ENCODE data around the gene FAM204A.

FAM204A gene

DNA sequence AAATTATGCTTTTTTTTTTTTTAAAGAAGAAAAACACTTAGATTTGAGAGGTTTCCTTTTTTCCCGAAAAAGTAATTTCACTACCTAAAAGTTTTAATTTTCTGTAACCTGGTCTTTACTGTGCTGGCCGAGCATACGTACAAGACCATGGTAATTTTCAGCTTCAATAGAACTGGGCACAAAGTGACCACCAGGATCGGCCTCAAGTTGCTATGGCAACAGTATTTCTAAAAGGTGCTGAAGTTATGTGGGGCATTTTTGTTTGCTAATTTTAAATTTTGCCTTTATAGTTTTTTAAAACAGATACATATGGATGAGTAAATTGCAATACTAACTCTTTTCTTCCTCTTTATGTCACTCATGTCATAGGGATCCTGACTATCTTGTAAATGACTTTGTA, 69.4 kb downstream of the FAM204A start:
- H3K4me3 ChIP-seq (ENCODE audit: low read length): no peak overlapping the region

DNA sequence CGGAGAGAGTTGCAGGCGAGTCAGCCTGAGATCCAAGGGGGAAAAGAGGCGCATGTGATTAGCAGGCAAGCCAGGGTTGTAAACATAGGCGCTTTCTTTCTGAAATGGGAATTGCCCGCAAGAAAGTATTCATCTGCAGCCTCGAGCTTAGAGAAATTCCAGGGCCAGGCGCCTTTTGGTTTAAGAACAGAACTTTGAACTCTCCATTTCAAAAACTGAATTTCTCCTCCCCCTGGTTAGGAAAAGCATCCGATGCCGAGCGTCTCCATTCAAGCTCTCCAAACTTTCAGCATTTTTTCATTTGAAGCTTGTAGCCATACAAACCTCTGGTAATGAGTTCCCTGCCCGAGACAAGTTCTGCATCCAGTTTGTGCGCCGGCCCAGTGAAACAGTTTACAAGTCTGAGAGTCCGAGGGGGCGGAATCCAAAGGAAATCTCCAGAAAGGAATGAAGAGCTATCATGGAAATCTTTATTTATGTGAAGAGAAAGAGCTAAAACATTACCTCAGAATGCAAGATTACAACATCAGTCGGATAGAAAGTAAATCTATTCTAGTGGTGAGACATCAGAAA, 69.9 kb downstream of the FAM204A start:
- Histone ChIP-seq H3K9ac (ENCODE audit: low read length) (no peak overlapping the region), H3K4me1 (ENCODE audit: control insufficient read depth, insufficient read depth, low read length) (no peaks in the 10 kb centered on the region), H3K9me3 (ENCODE audit: control insufficient read depth, low read length) (no peaks in the 10 kb centered on the region), H3K27me3 (ENCODE audit: control insufficient read depth, insufficient read depth, low read length) (no peaks in the 10 kb centered on the region), H3K4me3 (ENCODE audit: low read length) (no peak overlapping the region), H3K36me3 (ENCODE audit: control insufficient read depth, insufficient read depth, low read length) (no peaks in the 10 kb centered on the region)

More for the DNA sequence above, 69.4 kb downstream of the FAM204A start:
- Histone ChIP-seq H3K36me3 (ENCODE audit: control insufficient read depth, insufficient read depth, low read length) (no peaks in the 10 kb centered on the region), H3K9ac (ENCODE audit: low read length) (no peak overlapping the region), H3K4me1 (ENCODE audit: control insufficient read depth, insufficient read depth, low read length) (no peaks in the 10 kb centered on the region), H3K27me3 (ENCODE audit: control insufficient read depth, insufficient read depth, low read length) (no peaks in the 10 kb centered on the region), H3K9me3 (ENCODE audit: control insufficient read depth, low read length) (no peaks in the 10 kb centered on the region)

- Histone ChIP-seq H3K9me3 (ENCODE audit: control insufficient read depth, low read length) (no peaks in the 10 kb centered on the region), H3K36me3 (ENCODE audit: control insufficient read depth, insufficient read depth, low read length) (no peaks in the 10 kb centered on the region), H3K4me3 (ENCODE audit: low read length) (no peak overlapping the region), H3K27me3 (ENCODE audit: control insufficient read depth, insufficient read depth, low read length) (no peaks in the 10 kb centered on the region), H3K4me1 (ENCODE audit: control insufficient read depth, insufficient read depth, low read length) (no peaks in the 10 kb centered on the region), H3K9ac (ENCODE audit: low read length) (no peak overlapping the region)
Measured at GRCh38 chr10:118271671-118272070, 70.5 kb downstream of the FAM204A start.

GRCh38 chr10:118266098-118266748, 75.9 kb downstream of the FAM204A start:
- Histone ChIP-seq H3K9me3 (ENCODE audit: control insufficient read depth, low read length) (no peaks in the 10 kb centered on the region), H3K27me3 (ENCODE audit: control insufficient read depth, insufficient read depth, low read length) (no peaks in the 10 kb centered on the region), H3K36me3 (ENCODE audit: control insufficient read depth, insufficient read depth, low read length) (no peaks in the 10 kb centered on the region), H3K9ac (ENCODE audit: low read length) (no peak overlapping the region), H3K4me1 (ENCODE audit: control insufficient read depth, insufficient read depth, low read length) (no peaks in the 10 kb centered on the region), H3K4me3 (ENCODE audit: low read length) (no peak overlapping the region)

- Histone ChIP-seq H3K9ac (ENCODE audit: low read length) (no peak overlapping the region), H3K36me3 (ENCODE audit: control insufficient read depth, insufficient read depth, low read length) (no peaks in the 10 kb centered on the region), H3K27me3 (ENCODE audit: control insufficient read depth, insufficient read depth, low read length) (no peaks in the 10 kb centered on the region), H3K9me3 (ENCODE audit: control insufficient read depth, low read length) (no peaks in the 10 kb centered on the region), H3K4me3 (ENCODE audit: low read length) (no peak overlapping the region), H3K4me1 (ENCODE audit: control insufficient read depth, insufficient read depth, low read length) (no peaks in the 10 kb centered on the region)
Measured at GRCh38 chr10:118264838-118265470, 77.2 kb downstream of the FAM204A start.

- Histone ChIP-seq H3K36me3 (ENCODE audit: control insufficient read depth, insufficient read depth, low read length) (no peaks in the 10 kb centered on the region), H3K4me1 (ENCODE audit: control insufficient read depth, insufficient read depth, low read length) (no peaks in the 10 kb centered on the region), H3K27me3 (ENCODE audit: control insufficient read depth, insufficient read depth, low read length) (no peaks in the 10 kb centered on the region), H3K4me3 (ENCODE audit: low read length) (no peak overlapping the region), H3K9ac (ENCODE audit: low read length) (no peak overlapping the region), H3K9me3 (ENCODE audit: control insufficient read depth, low read length) (no peaks in the 10 kb centered on the region)
Measured at GRCh38 chr10:118264252-118264651, 77.9 kb downstream of the FAM204A start.

DNA sequence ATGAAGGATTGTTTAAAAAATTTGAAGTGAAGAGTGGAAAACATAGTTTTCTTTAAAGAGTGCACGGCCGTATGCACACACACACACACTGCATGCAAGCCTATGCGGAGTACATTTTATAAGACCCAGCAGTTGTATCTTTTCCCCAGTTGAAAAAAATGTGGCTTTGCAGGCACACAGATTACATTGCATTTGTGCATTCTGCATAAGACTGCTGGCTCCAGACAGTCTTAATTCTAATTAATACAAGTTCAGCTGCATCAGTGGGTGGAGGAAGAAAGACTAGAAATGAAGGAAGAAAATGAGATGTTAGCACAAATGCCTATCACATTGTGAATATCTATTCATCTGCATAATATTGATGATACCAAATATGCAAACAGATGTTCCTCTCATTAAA, 79.6 kb downstream of the FAM204A start:
- Histone ChIP-seq H3K9me3 (ENCODE audit: control insufficient read depth, low read length) (no peaks in the 10 kb centered on the region), H3K4me3 (ENCODE audit: low read length) (no peak overlapping the region), H3K36me3 (ENCODE audit: control insufficient read depth, insufficient read depth, low read length) (no peaks in the 10 kb centered on the region), H3K9ac (ENCODE audit: low read length) (no peak overlapping the region), H3K27me3 (ENCODE audit: control insufficient read depth, insufficient read depth, low read length) (no peaks in the 10 kb centered on the region), H3K4me1 (ENCODE audit: control insufficient read depth, insufficient read depth, low read length) (no peaks in the 10 kb centered on the region)

- Histone ChIP-seq H3K9ac (ENCODE audit: low read length) (no peak overlapping the region), H3K36me3 (ENCODE audit: control insufficient read depth, insufficient read depth, low read length) (no peaks in the 10 kb centered on the region), H3K4me3 (ENCODE audit: low read length) (no peak overlapping the region), H3K4me1 (ENCODE audit: control insufficient read depth, insufficient read depth, low read length) (no peaks in the 10 kb centered on the region), H3K27me3 (ENCODE audit: control insufficient read depth, insufficient read depth, low read length) (no peaks in the 10 kb centered on the region), H3K9me3 (ENCODE audit: control insufficient read depth, low read length) (no peaks in the 10 kb centered on the region)
Measured at GRCh38 chr10:118259288-118259906, 82.7 kb downstream of the FAM204A start.

- Histone ChIP-seq H3K36me3 (ENCODE audit: control insufficient read depth, insufficient read depth, low read length) (no peaks in the 10 kb centered on the region), H3K4me3 (ENCODE audit: low read length) (no peak overlapping the region), H3K9ac (ENCODE audit: low read length) (no peak overlapping the region), H3K9me3 (ENCODE audit: control insufficient read depth, low read length) (no peaks in the 10 kb centered on the region), H3K4me1 (ENCODE audit: control insufficient read depth, insufficient read depth, low read length) (no peaks in the 10 kb centered on the region), H3K27me3 (ENCODE audit: control insufficient read depth, insufficient read depth, low read length) (no peaks in the 10 kb centered on the region)
Measured at GRCh38 chr10:118258285-118258684, 83.8 kb downstream of the FAM204A start.

- H3K4me1 ChIP-seq (ENCODE audit: control insufficient read depth, insufficient read depth, low read length): no peaks in the 10 kb centered on the region
- H3K9ac ChIP-seq (ENCODE audit: low read length): no peak overlapping the region
- no peak overlapping the region for H3K4me3 ChIP-seq (ENCODE audit: low read length)
- no peaks in the 10 kb centered on the region for H3K36me3 ChIP-seq (ENCODE audit: control insufficient read depth, insufficient read depth, low read length)
- H3K9me3 ChIP-seq (ENCODE audit: control insufficient read depth, low read length): no peaks in the 10 kb centered on the region
- no peaks in the 10 kb centered on the region for H3K27me3 ChIP-seq (ENCODE audit: control insufficient read depth, insufficient read depth, low read length)
Measured at GRCh38 chr10:118256825-118257570, 85.1 kb downstream of the FAM204A start.

- Histone ChIP-seq H3K4me1 (ENCODE audit: control insufficient read depth, insufficient read depth, low read length) (no peaks in the 10 kb centered on the region), H3K9ac (ENCODE audit: low read length) (no peak overlapping the region), H3K4me3 (ENCODE audit: low read length) (no peak overlapping the region), H3K9me3 (ENCODE audit: control insufficient read depth, low read length) (no peaks in the 10 kb centered on the region), H3K36me3 (ENCODE audit: control insufficient read depth, insufficient read depth, low read length) (no peaks in the 10 kb centered on the region), H3K27me3 (ENCODE audit: control insufficient read depth, insufficient read depth, low read length) (no peaks in the 10 kb centered on the region)
Measured at GRCh38 chr10:118256209-118256608, 85.9 kb downstream of the FAM204A start.

DNA sequence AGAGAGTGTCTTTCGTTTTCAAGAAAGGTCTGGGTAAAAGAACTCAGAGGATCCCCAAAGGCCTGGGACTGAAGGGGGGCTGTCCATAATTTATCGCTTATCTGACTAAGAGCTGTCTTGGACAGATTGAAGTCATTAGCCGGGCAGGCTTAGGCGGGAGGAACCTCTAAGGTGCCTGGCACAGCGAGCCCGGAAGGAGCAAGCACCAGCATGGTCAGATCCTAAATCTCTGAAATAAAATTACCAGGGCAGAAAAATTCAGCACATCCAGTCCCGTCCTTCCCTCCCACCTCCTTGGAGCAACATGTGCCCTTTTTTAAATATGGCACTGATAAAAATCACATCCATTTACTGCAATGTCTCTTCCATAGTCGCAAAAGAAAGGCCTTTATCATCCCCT, 86.8 kb downstream of the FAM204A start:
- no peak overlapping the region for H3K4me3 ChIP-seq (ENCODE audit: low read length)
- H3K9ac ChIP-seq (ENCODE audit: low read length): no peak overlapping the region
- H3K4me1 ChIP-seq (ENCODE audit: control insufficient read depth, insufficient read depth, low read length): no peaks in the 10 kb centered on the region
- H3K36me3 ChIP-seq (ENCODE audit: control insufficient read depth, insufficient read depth, low read length): no peaks in the 10 kb centered on the region
- no peaks in the 10 kb centered on the region for H3K27me3 ChIP-seq (ENCODE audit: control insufficient read depth, insufficient read depth, low read length)
- H3K9me3 ChIP-seq (ENCODE audit: control insufficient read depth, low read length): no peaks in the 10 kb centered on the region
